Measurements from ENCODE around the gene ZFYVE9. TPM values are rescaled to one million over a fixed set of nuclear protein-coding genes. Genes with fewer than 3 reads are reported as not detected.

Gene ZFYVE9
- total and polyA plus RNA-seq, 11 donors: 3.6 to 19.2 (median 16.7) TPM

DNA sequence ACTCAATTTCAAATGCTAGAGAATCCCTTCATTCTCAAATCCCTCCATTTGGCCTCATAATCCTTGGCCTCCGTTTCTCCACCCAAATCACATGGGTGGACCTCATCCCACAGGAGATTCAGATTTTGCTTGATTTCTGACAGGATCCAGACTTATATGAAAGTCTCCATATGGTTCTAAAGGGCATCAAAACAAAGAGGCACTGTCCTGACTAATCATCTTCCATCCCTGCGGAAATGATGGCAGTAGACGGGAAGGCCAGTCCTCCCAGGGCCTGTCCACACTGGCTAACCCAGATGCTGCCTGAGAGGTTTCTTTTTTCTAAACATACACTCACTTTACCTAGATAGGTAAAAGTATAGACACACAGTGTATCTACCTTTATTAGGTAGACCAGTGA is 243.5 kb downstream of the ZFYVE9 start:
- intact Hi-C loops (cut with DNase I): no loop called here
- Histone ChIP-seq H3K4me3 (no peak overlapping the region), H3K27ac (no peak overlapping the region), H3K9me3 (no peaks in the 10 kb centered on the region), H3K36me3 (peaks cover 0 to 42% (median 0%) of the 10 kb centered on the region in 9 donors), H3K4me1 (no peaks in the 10 kb centered on the region), H3K27me3 (no peaks in the 10 kb centered on the region)
- no peak for DNase-seq
- no peak for ATAC-seq
- 87 to 97% (median 93%) methylated on average over 3 of the region's 3 CpGs for WGBS, 4 donors
- no peak for TF ChIP-seq POLR2A (IDR thresholded peaks at IDR 0.05)
- TF ChIP-seq, protein P1, sequence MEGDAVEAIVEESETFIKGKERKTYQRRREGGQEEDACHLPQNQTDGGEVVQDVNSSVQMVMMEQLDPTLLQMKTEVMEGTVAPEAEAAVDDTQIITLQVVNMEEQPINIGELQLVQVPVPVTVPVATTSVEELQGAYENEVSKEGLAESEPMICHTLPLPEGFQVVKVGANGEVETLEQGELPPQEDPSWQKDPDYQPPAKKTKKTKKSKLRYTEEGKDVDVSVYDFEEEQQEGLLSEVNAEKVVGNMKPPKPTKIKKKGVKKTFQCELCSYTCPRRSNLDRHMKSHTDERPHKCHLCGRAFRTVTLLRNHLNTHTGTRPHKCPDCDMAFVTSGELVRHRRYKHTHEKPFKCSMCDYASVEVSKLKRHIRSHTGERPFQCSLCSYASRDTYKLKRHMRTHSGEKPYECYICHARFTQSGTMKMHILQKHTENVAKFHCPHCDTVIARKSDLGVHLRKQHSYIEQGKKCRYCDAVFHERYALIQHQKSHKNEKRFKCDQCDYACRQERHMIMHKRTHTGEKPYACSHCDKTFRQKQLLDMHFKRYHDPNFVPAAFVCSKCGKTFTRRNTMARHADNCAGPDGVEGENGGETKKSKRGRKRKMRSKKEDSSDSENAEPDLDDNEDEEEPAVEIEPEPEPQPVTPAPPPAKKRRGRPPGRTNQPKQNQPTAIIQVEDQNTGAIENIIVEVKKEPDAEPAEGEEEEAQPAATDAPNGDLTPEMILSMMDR (IDR thresholded peaks at IDR 0.05): no peak

DNA sequence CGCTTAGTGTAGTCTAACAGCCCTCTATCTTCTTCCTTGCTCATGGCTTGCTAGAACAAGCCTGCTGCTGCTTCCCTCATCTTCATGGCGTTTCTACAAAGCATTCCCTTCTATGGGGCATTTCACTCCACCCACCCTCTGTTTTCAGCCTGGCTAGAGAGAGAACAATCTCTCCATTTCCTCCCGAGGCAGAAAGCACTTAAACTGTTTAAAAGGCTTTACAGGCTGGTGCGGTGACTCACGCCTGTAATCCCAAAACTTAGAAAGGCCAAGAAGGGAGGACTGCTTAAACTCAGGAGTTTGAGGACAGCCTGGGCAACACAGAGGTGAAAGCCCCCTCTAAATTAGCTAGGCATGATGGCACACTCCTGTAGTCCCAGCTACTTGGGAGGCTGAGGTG is 244.6 kb downstream of the ZFYVE9 start:
- TF ChIP-seq, protein P1 (IDR thresholded peaks at IDR 0.05): no peak
- no peak for TF ChIP-seq POLR2A (IDR thresholded peaks at IDR 0.05)
- Histone ChIP-seq H3K27me3 (no peaks in the 10 kb centered on the region), H3K4me1 (no peaks in the 10 kb centered on the region), H3K27ac (no peak overlapping the region), H3K9me3 (no peaks in the 10 kb centered on the region), H3K4me3 (no peak overlapping the region), H3K36me3 (peaks cover 0 to 36% (median 0%) of the 10 kb centered on the region in 9 donors)
- no peak for DNase-seq
- WGBS, 4 donors: 87 to 90% (median 88%) methylated on average over 5 of the region's 5 CpGs
- intact Hi-C loops (cut with DNase I): no loop called here
- ATAC-seq: no peak

DNA sequence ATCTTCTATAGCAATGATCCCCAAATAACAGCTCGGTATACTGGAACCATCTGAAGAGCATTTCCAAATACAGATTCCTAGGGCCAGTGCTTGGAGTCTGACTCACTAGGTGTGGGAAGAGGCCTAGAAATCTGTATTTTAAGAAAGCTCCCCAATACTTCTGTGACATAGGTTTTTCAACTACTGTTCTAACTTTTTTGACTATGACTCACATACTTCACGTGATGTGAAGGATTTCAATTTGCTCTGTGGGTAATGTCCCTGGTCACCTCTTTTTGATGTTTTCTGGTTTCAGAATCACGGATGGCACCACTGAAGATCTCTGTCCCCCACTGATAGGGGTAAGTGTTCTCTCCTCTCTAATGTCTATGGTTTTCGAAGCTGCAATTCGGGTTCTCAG is 251.3 kb downstream of the ZFYVE9 start:
- 95 to 97% (median 96%) methylated on average over 5 of the region's 5 CpGs for WGBS, 4 donors
- Histone ChIP-seq H3K36me3 (peaks cover 0 to 33% (median 0%) of the 10 kb centered on the region in 9 donors), H3K27ac (no peak overlapping the region), H3K27me3 (no peaks in the 10 kb centered on the region), H3K4me3 (no peak overlapping the region), H3K4me1 (no peaks in the 10 kb centered on the region), H3K9me3 (no peaks in the 10 kb centered on the region)
- TF ChIP-seq, protein P1 (IDR thresholded peaks at IDR 0.05): no peak
- no peak for TF ChIP-seq POLR2A (IDR thresholded peaks at IDR 0.05)
- ATAC-seq: no peak
- intact Hi-C loops (cut with DNase I): no loop called here
- DNase-seq: no peak

Other genes starting within 250 kb of the ZFYVE9 start
- gene RAB3B, start 151.4 kb upstream of the ZFYVE9 start, total RNA-seq: under 1 TPM in 2 of 9 donors, not detected in 7; 0.02 to 0.11 TPM
- under 1 TPM in 1 of 2 donors, not detected in 1; 0.14 TPM for gene RAB3B, start 151.4 kb upstream of the ZFYVE9 start, polyA plus RNA-seq
- 1 to 10 TPM; 2.4 to 7.1 (median 4.2) TPM for gene KTI12, start 108.3 kb upstream of the ZFYVE9 start, total RNA-seq
- 10 to 100 TPM in 1 of 2 donors, 1 to 10 TPM in 1; 2.8 to 10.3 TPM for gene KTI12, start 108.3 kb upstream of the ZFYVE9 start, polyA plus RNA-seq
- 10 to 100 TPM; 19.9 to 42.9 (median 26.2) TPM for gene TXNDC12, start 86.9 kb upstream of the ZFYVE9 start, total RNA-seq
- gene TXNDC12, start 86.9 kb upstream of the ZFYVE9 start, polyA plus RNA-seq: 10 to 100 TPM in 1 of 2 donors, 1 to 10 TPM in 1; 7.7 to 33.5 TPM
- gene BTF3L4, start 85.8 kb upstream of the ZFYVE9 start, total RNA-seq: 10 to 100 TPM; 28.9 to 44.2 (median 33.1) TPM
- gene BTF3L4, start 85.8 kb upstream of the ZFYVE9 start, polyA plus RNA-seq: 10 to 100 TPM; 25.4 to 48.2 TPM
- 10 to 100 TPM; 12.8 to 25.2 (median 16.7) TPM for gene CC2D1B, start 224.1 kb downstream of the ZFYVE9 start, total RNA-seq
- 10 to 100 TPM; 12.3 to 25.9 TPM for gene CC2D1B, start 224.1 kb downstream of the ZFYVE9 start, polyA plus RNA-seq